ENCODE results near the gene PIK3AP1.

GRCh38 chr10:96619120-96619519 is 101.2 kb downstream of the PIK3AP1 start:
- TF ChIP-seq CTCF (conservative IDR thresholded peaks at IDR 0.05; ENCODE audit: low read depth, low read length) (no peak), EZH2phosphoT487 (IDR thresholded peaks at IDR 0.05; ENCODE audit: borderline replicate concordance, low read length) (no peak), EZH2 (IDR thresholded peaks at IDR 0.05; ENCODE audit: low read length, unreplicated experiment) (no peak)

All from PC-3 (cell line).